Endothelial cell of umbilical vein (primary cell): Measurements from ENCODE around the gene G3BP1. TPM values are rescaled to one million over a fixed set of nuclear protein-coding genes. Genes with fewer than 3 reads are reported as not detected.

Experiments
- BruUV-seq: library from RNA; stranded (reverse); fragments of 400-500 nt; replicated peaks from 2 replicates; lab custom pipeline; 2021; lab: Mats Ljungman, UMichigan
- CTCF ChIA-PET: fragments of 300-600, 350-600 bp; sonication (Branson Sonifier 250); formaldehyde crosslinking; loops from one replicate; lab custom pipeline; 2021; ENCODE audit warnings: antibody characterized with exemption, inconsistent platforms; lab: Charles Lee
- POLR2A ChIA-PET: fragments of 300-600, 350-600 bp; sonication (Branson Sonifier 250); formaldehyde crosslinking; loops from one replicate; lab custom pipeline; 2021; ENCODE audit warnings: antibody characterized with exemption, inconsistent platforms; lab: Charles Lee
- DNase-seq: peaks from one replicate; pipeline ENCODE4 v3.0.0-alpha.2; 2011; ENCODE audit warnings: low read depth, low spot score
- FAIRE-seq: peaks from 2 replicates; lab custom pipeline; 2011; peaks lifted over from hg19 to GRCh38; lab: Jason Lieb, UNC
- H2AFZ ChIP-seq: 2 replicates; pipeline ENCODE4 v1.6.0; 2012; ENCODE audit warnings: low read depth, low read length, control low read depth, inconsistent platforms
- H3K27ac ChIP-seq: 2 replicates; pipeline ENCODE4 v1.5.1; 2011; ENCODE audit warnings: low read depth, mild to moderate bottlenecking, control low read depth, low read length, moderate library complexity; ENCODE audit not compliant: insufficient read depth
- H3K27me3 ChIP-seq, 2 experiments: 2 replicates each; pipeline versions ENCODE4 v1.6.0 to v1.6.1; 2011; ENCODE audit warnings: low read length in 2 of 2, mixed read lengths in 1 of 2; ENCODE audit not compliant: control insufficient read depth in 2 of 2, insufficient read depth in 2 of 2
- H3K36me3 ChIP-seq, 2 experiments: 2 replicates in 1 of 2; 3 replicates in 1 of 2; pipeline ENCODE4 v1.5.1; 2011; ENCODE audit warnings: low read length in 2 of 2, mild to moderate bottlenecking in 1 of 2, moderate library complexity in 1 of 2; ENCODE audit not compliant: control insufficient read depth in 2 of 2, insufficient read depth in 2 of 2; ENCODE audit errors: extremely low read depth in 1 of 2
- H3K4me1 ChIP-seq: 3 replicates; pipeline ENCODE4 v1.5.1; 2011; ENCODE audit warnings: mild to moderate bottlenecking, low read length; ENCODE audit not compliant: control insufficient read depth, insufficient read depth; ENCODE audit errors: extremely low read depth
- H3K4me2 ChIP-seq: 2 replicates; pipeline ENCODE4 v1.6.1; 2011; ENCODE audit warnings: low read length, control low read depth, mixed read lengths; ENCODE audit not compliant: insufficient read depth
- H3K4me3 ChIP-seq, 3 experiments: fragments of 200-600 bp in 1 of 3; sonication (generic), shearing (Covaris generic) in 1 of 3; replicated peaks in 1 of 3; 2 replicates each; pipeline ENCODE4 v1.5.1; 2011 to 2016; ENCODE audit warnings: control low read depth in 3 of 3, low read length in 3 of 3, mild to moderate bottlenecking in 2 of 3, inconsistent platforms in 1 of 3, low read depth in 1 of 3, moderate library complexity in 1 of 3; ENCODE audit not compliant: insufficient read depth in 1 of 3
- H3K79me2 ChIP-seq: 2 replicates; pipeline ENCODE4 v1.6.0; 2012; ENCODE audit warnings: low read length, inconsistent platforms; ENCODE audit not compliant: control insufficient read depth, insufficient read depth
- H3K9ac ChIP-seq: replicated peaks from 2 replicates; pipeline ENCODE3; 2011; ENCODE audit warnings: low read length, control low read depth; ENCODE audit not compliant: insufficient read depth; ENCODE audit errors: extremely low read depth
- H3K9me1 ChIP-seq: replicated peaks from 3 replicates; pipeline ENCODE4 v1.6.0; 2011; ENCODE audit warnings: mild to moderate bottlenecking, low read length; ENCODE audit not compliant: control insufficient read depth, insufficient read depth; ENCODE audit errors: extremely low read depth
- H3K9me3 ChIP-seq: replicated peaks from 2 replicates; pipeline ENCODE4 v1.5.1; 2012; ENCODE audit warnings: low read length, inconsistent platforms; ENCODE audit not compliant: control insufficient read depth, insufficient read depth
- H4K20me1 ChIP-seq: replicated peaks from 2 replicates; pipeline ENCODE3; 2011; ENCODE audit warnings: mild to moderate bottlenecking, low read length; ENCODE audit not compliant: control insufficient read depth, insufficient read depth; ENCODE audit errors: extremely low read depth
- EZH2 ChIP-seq: IDR thresholded peaks from 2 replicates; pipeline ENCODE4 v1.6.1; 2012; ENCODE audit warnings: borderline replicate concordance, low read depth, mild to moderate bottlenecking, moderate library complexity, low read length, inconsistent platforms; ENCODE audit not compliant: severe bottlenecking
- FOS ChIP-seq: IDR thresholded peaks from 2 replicates; pipeline ENCODE4 v1.6.1; 2011; ENCODE audit warnings: mild to moderate bottlenecking, low read length, moderate library complexity, borderline replicate concordance; ENCODE audit not compliant: insufficient read depth
- GATA2 ChIP-seq: IDR thresholded peaks from 2 replicates; pipeline ENCODE4 v1.7.0; 2011; ENCODE audit warnings: low read depth, mild to moderate bottlenecking, moderate library complexity, mixed read lengths, low read length; ENCODE audit not compliant: insufficient read length, insufficient read depth
- JUN ChIP-seq: IDR thresholded peaks from 2 replicates; pipeline ENCODE4 v1.6.1; 2011; ENCODE audit warnings: borderline replicate concordance, low read depth; ENCODE audit not compliant: insufficient read length, insufficient read depth
- MYC ChIP-seq: IDR thresholded peaks from one replicate; pipeline ENCODE4 v1.6.1; 2011; ENCODE audit warnings: mild to moderate bottlenecking, low read depth, low read length
- POLR2A ChIP-seq: IDR thresholded peaks from 2 replicates; pipeline ENCODE4 v1.6.1; 2012; ENCODE audit warnings: low read depth, mild to moderate bottlenecking, control low read depth, low read length
- POLR2AphosphoS5 ChIP-seq: IDR thresholded peaks from 2 replicates; pipeline ENCODE4 v1.6.1; 2012; ENCODE audit warnings: low read depth, mild to moderate bottlenecking, control low read depth, low read length, moderate library complexity; ENCODE audit not compliant: insufficient read depth
- dilution Hi-C: fragments of 300-500 bp; cut with MboI; formaldehyde crosslinking; loops from one replicate; pipeline ENCODE4 v1.15.0; 2019; ENCODE audit warnings: low sequenced_read_pairs; ENCODE audit not compliant: extremely low pct_ligation_motif_present
- intact Hi-C: fragments of 100-400 bp; cut with micrococcal nuclease; formaldehyde crosslinking; loops from one replicate; pipeline ENCODE4 v1.10.0; 2022
- polyA plus RNA-seq, 4 experiments: library from polyadenylated mRNA; depleted of rRNA in 3 of 4; stranded (reverse) in 3 of 4; unstranded in 1 of 4; fragments of >200 nt; gene quantifications; 2 replicates each; pipeline versions ENCODE4 v1.2.1 to v1.2.3, GENCODE V29; 2011 to 2012; ENCODE audit warnings: missing spikeins in 1 of 4
- total RNA-seq: library from RNA; stranded (reverse); gene quantifications from 2 replicates; pipeline ENCODE4 v1.2.3, GENCODE V29; 2021
- TF ChIP-seq, protein P1 (sequence below): IDR thresholded peaks from 2 replicates; pipeline ENCODE4 v1.6.1; 2011; ENCODE audit not compliant: insufficient read depth, insufficient read length
- TF ChIP-seq, protein P2 (sequence below), 2 donors: IDR thresholded peaks; 1 replicate in 1 of 2; 2 replicates in 1 of 2; pipeline ENCODE4 v1.5.1; 2011; ENCODE audit warnings: low read length in 2 of 2, mild to moderate bottlenecking in 2 of 2, moderate library complexity in 2 of 2, control low read depth in 1 of 2, inconsistent platforms in 1 of 2, low read depth in 1 of 2; ENCODE audit not compliant: insufficient read depth in 1 of 2; ENCODE audit errors: extremely low read depth in 1 of 2

G3BP1 gene
- total and polyA plus RNA-seq, 2 donors (not counting 3 experiments of a cell fraction or from before 2014, with no cell fraction given): 50.5 to 262 TPM

DNA sequence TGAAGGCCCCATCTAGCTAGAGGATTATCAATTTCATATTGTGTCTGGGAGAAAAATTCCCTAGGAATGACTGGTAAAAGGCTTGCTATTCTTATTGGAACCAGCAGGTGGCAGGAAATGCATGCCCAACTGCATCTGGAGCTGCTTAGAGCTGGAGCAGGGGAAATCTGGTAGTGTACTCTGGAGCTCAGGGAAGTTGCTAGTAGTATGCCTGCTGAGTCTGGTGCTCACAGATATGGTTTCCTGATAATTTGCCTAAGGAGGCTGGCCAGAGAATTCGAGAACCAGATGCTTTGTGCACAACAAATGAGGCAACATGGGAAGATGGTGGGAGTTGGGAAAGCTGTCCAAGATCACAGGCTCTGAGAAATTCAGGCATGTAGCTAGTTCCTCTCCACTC lies 53.7 kb downstream of the G3BP1 start:
- Histone ChIP-seq H3K9ac (no peak overlapping the region), H3K36me3 (no peaks in the 10 kb centered on the region), H2AFZ (no peak overlapping the region), H3K27me3 (no peaks in the 10 kb centered on the region), H3K4me2 (no peak overlapping the region), H3K4me3 (no peak overlapping the region), H3K4me1 (no peaks in the 10 kb centered on the region), H3K79me2 (no peaks in the 10 kb centered on the region), H4K20me1 (no peaks in the 10 kb centered on the region), H3K9me1 (no peaks in the 10 kb centered on the region), H3K9me3 (no peaks in the 10 kb centered on the region), H3K27ac (no peak overlapping the region)
- TF ChIP-seq POLR2A: no peak
- no peak for TF ChIP-seq JUN
- TF ChIP-seq, protein P1, sequence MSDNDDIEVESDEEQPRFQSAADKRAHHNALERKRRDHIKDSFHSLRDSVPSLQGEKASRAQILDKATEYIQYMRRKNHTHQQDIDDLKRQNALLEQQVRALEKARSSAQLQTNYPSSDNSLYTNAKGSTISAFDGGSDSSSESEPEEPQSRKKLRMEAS: no peak
- TF ChIP-seq, protein P2, sequence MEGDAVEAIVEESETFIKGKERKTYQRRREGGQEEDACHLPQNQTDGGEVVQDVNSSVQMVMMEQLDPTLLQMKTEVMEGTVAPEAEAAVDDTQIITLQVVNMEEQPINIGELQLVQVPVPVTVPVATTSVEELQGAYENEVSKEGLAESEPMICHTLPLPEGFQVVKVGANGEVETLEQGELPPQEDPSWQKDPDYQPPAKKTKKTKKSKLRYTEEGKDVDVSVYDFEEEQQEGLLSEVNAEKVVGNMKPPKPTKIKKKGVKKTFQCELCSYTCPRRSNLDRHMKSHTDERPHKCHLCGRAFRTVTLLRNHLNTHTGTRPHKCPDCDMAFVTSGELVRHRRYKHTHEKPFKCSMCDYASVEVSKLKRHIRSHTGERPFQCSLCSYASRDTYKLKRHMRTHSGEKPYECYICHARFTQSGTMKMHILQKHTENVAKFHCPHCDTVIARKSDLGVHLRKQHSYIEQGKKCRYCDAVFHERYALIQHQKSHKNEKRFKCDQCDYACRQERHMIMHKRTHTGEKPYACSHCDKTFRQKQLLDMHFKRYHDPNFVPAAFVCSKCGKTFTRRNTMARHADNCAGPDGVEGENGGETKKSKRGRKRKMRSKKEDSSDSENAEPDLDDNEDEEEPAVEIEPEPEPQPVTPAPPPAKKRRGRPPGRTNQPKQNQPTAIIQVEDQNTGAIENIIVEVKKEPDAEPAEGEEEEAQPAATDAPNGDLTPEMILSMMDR (IDR thresholded peaks at IDR 0.05; ENCODE audit: extremely low read depth in 1 of 2, insufficient read depth in 1 of 2, low read depth in 1 of 2, low read length in 2 of 2): peak; percentile 69 to 78
- TF ChIP-seq GATA2: no peak
- DNase-seq (peak; percentile 53), FAIRE-seq (peak; percentile 77)
- POLR2A ChIA-PET: interaction anchor here (1.0 to 1.1 kb wide), 2 partner anchors 54 to 318 kb away, joined by 3 to 4 read pairs; partner anchors contain the start of gene G3BP1
- CTCF ChIA-PET: interaction anchor here (0.6 to 5.9 kb wide), 23 partner anchors 9 to 1670 kb away, joined by 3 to 208 read pairs (median 5); partner anchors contain the start of gene GLRA1
- BruUV-seq: no TSS peak
- dilution Hi-C loops: no loop called here
- intact Hi-C loops: loop anchor here (1.0 to 2.0 kb wide), 4 partner anchors 318 to 689 kb away; no protein-coding TSS in a partner anchor

DNA sequence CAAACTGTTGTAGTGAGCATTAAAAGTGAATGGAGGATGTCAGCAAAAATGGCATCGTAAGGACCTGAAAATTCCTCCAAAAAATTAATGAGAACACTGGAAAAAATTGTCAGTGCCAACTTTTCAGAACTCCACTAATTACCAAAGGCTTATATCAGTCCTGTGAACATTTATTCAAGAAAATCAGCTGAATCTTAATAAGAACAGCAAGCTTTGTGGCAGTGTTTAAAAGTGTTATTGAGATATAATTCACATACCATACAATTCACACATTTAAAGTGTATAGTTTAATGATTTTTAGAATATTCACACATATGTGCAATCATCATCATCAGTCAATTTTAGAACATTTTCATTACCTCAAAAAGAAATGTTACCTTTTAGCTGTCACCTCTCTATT lies 57.6 kb downstream of the G3BP1 start:
- Histone ChIP-seq H3K36me3 (no peaks in the 10 kb centered on the region), H4K20me1 (no peaks in the 10 kb centered on the region), H3K9me1 (no peaks in the 10 kb centered on the region), H3K9me3 (no peaks in the 10 kb centered on the region), H3K27ac (no peak overlapping the region), H3K4me2 (no peak overlapping the region), H3K27me3 (no peaks in the 10 kb centered on the region), H3K4me3 (no peak overlapping the region), H3K4me1 (no peaks in the 10 kb centered on the region), H2AFZ (no peak overlapping the region), H3K79me2 (no peaks in the 10 kb centered on the region), H3K9ac (no peak overlapping the region)
- BruUV-seq: no TSS peak
- intact Hi-C loops (no loop called here), dilution Hi-C loops (no loop called here)
- POLR2A ChIA-PET: no interaction called here
- CTCF ChIA-PET: interaction anchor here (1.1 to 2.1 kb wide), 2 partner anchors 313 to 676 kb away, joined by 3 to 6 read pairs; no protein-coding TSS in a partner anchor
- DNase-seq (no peak), FAIRE-seq (no peak)
- TF ChIP-seq, protein P1: no peak
- TF ChIP-seq, protein P2 (IDR thresholded peaks at IDR 0.05; ENCODE audit: extremely low read depth in 1 of 2, insufficient read depth in 1 of 2, low read depth in 1 of 2, low read length in 2 of 2): no peak
- TF ChIP-seq FOS (no peak), GATA2 (no peak), EZH2 (no peak), POLR2AphosphoS5 (no peak), JUN (no peak), POLR2A (no peak), MYC (no peak)
